DMS 273 treated with DMSO at 0.1 percent for 48 hours (cell line): Measurements from ENCODE around the gene ZNF221.

Experiments
- DNase-seq: peaks from one replicate; lab custom pipeline; 2025; lab: John Stamatoyannopoulos, UW

Gene ZNF221

DNA sequence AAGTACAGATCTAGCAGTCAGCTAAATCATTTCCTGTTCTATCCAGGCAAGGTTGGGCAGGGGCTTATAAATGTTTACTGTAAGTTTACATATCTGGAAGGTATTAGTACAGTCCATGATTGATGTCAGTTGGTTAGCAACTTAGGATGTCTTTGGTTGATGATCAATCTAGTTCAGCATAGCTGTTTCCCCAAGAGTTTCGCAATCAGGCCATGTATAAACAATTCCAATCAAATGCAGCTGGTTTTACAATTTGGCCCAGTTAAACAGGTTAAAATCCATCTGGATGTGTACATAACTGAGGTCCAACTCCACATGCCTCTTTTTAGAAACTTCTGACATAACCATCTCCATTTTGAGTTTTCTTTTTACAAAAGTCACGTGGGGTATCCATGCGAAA, 6.9 kb downstream of the ZNF221 start:
- no peak for DNase-seq

DNA sequence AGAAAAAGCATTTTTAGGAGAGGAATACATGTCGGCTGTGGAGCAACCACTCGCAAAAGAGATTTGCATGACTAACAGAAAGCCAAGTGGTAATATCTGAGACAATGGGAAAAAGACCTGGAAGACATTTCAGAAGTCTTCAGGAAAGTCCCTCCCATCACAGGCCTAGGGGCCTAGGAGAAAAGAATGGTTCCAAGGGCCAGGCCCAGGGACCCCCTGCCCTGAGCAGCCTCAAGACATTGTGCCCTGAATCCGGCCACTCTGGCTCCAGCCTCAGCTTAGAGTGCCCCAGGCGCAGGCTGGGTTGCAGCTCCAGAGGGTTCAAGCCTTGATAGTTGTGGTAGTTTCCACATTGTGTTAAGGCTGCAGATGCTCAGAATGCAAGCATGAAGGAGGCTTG, 9.4 kb downstream of the ZNF221 start:
- no peak for DNase-seq

DNA sequence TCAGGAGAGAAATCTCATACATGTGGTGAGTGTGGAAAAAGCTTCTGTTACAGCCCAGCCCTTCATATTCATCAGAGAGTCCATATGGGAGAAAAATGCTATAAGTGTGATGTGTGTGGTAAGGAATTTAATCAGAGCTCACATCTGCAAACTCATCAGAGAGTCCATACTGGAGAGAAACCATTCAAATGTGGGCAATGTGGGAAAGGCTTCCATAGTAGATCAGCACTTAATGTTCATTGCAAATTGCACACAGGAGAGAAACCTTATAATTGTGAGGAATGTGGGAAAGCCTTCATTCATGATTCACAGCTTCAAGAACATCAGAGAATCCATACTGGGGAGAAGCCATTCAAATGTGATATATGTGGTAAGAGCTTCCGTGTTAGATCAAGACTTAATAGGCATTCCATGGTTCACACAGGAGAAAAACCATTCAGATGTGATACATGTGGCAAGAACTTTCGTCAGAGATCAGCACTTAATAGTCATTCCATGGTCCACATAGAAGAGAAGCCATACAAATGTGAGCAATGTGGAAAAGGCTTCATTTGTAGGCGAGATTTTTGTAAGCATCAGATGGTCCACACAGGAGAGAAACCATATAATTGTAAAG, 15.2 kb downstream of the ZNF221 start:
- no peak for DNase-seq

DNA sequence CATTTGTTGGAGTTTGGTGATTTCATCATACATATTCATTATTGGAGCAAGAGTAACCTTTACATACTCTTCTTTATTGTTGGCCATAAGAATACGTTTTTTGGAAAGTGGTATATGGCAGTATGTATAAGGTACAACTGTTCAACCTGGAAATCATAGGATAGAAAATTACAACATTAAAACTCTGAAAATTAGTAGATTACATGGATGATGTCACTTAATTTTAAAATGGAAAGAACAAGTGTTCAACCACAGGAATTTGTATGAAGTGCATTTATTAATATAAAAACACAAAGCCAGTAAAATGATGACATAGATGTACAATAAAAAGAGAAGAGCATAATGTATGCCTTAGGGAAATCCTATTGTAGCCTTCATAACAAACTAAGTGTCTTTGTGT, 25.7 kb downstream of the ZNF221 start:
- no peak for DNase-seq

DNA sequence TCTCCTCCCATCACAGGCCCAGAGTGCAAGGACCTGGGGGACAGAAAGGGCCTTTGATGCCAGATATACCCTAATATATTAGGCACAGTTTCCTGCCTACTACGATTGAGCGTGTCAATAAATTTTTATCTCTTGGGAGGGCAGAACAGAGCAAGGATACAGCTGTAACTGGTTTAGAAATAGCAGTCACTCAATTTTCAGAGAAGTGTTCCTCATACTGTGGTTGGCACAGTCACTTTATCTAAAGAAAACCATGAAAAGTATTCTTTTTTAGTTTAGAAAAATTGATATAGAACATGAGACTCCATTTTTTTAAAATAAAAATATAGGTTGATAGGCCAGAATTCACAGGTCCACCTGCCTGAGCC, 32.5 kb downstream of the ZNF221 start:
- DNase-seq = no peak

DNA sequence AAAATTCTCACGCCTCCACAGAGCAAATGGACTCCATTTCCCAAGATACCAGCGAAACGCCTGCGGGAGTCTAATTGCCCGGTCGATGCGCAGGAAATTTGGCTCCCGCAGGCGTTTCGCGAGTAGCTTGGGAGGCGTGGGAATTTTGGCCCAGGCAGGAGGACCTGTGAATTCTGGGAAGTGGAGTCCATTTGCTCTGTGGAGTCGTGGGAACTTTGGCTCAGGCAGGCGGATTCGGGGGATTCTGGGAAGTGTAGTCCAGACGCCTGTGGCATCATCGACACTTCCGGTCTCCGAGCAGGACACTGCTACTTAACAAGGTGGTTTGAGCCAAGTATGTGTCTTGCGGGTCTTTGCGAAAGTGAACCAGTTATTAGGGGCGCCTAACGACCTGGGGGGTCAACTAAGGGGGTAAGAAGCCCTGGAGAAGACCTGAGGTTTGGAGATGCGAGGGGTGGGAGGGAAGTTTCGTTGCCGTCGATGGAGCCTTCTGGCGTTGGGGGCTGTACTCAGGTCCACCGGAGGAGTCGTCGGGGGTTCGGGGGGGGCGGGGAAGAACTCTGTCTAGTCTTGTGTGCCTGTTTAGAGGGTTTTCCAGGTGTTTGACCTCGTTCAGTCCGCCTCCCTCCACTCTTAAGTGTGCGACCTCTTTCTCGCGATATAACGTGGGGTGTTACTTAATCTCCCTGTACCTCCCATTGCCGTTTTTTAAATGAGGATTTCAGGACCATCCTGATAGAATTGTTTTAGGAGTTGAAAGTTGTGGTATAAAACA, 33.1 kb downstream of the ZNF221 start, which contains the start of gene ZNF155:
Gene ZNF155, plus strand, starts transcription at position 277 of the 775 bp plus-strand sequence. CDS start 4,356 bp downstream, outside the sequence.
- peak; percentile 96 for DNase-seq

DNA sequence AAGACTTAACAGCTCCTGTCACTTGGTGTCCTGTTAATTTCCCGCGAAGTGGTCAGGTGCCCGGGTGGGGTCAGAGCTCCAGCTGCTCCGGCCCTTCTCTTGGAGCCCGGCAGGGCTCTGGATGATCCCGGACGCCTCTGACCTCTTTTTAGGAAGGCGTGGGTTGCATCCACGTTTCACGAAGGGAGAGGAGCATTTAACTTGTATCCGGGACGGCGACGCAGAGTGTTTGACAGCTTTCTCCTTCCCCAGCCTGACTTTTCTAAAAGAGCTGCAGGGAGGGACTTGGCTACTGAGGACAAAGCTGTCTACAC, 33.6 kb downstream of the ZNF221 start:
- DNase-seq = no peak

DNA sequence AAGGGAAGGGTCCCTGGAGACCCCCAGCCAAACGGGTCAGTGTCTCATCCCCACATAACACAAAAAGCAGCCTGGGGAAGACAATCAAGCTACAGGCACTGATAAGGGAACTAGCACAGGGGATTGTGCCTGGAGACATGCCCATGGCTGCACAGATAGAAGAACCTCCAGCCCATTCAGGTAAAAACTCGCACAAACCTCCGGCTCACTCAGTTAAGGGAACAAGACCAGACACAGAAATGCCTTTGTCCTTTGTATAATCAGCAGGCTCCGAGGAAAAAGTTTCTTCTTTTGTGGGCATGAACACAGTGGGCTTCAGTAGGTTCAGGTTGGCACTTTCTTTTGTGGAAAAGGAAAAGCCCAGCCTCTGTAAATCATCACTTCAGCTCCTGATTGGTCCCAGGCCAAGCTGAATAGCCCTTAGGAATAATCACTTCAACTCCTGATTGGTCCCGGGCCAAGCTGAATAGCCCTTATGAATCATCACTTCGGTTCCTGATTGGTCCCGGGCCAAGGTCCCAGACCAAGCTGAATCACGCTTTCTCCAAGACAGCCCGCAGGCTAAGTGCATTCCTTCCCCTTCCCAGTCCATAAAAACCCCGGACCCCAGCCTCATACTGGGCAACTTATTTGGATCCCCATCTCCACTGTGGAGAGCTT, 46.7 kb downstream of the ZNF221 start:
- no peak for DNase-seq

DNA sequence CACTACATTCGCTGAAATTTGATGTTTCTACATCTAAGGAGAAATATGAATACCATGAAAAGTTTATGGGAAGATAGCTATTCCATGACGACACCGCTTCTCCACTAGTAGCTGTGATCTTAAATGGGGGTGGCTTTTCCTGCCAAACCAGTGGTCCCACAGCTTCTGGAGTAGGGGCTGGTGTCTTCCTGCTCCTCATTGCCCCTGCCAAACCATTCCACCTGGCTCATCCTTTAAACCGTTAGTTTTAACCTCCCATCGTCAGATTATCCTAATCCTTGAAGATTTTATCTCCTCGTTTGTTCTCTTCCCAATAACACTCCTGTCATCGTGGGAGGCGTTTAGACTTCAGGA, 51.2 kb downstream of the ZNF221 start:
- no peak for DNase-seq

DNA sequence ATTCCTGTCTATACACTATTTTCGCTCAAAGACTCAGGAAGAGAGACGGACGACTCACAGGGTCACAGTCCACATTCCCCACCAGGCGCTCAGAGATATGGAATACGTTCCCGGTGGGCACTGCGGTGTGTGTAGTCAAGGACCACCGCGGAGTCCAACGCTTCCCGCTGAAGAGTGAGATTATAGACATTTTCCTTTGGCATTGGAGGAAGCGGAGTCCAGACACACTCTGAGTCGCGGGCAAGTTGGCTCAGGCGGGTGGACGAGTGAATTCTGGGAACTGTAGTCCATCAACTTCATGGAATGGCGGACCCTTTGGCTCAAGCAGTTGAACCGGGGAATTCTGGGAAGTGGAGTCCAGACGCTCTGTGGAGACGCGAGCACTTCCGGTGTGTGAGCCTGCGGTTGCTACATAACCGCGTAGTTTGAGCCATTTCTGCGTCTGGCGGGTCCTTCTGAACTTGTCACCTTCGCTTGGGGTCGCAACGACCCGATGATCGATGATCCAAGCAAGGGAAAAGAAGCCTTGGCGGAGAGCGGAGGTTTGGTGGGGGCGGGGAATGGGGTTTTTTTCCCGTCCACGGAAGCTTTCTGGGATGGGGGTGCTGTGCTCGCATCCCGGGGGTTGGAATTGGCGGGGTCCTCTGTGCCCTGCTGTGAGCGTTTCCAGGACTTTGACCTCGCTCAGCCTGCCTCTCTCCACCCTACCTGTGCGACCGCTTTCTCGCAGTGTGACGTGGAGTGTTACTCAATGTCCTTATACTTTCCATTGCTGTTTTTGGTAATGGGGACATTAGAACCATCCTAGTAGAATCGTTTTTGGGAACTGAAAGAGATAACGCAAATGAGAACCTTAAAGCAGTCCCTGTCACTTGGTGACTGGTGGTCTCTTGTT, 51.8 kb downstream of the ZNF221 start, which contains the start of gene ZNF230:
Gene ZNF230, plus strand, starts transcription at position 392 of the 895 bp plus-strand sequence. CDS start 4,122 bp downstream, outside the sequence.
- peak; percentile 93 for DNase-seq

DNA sequence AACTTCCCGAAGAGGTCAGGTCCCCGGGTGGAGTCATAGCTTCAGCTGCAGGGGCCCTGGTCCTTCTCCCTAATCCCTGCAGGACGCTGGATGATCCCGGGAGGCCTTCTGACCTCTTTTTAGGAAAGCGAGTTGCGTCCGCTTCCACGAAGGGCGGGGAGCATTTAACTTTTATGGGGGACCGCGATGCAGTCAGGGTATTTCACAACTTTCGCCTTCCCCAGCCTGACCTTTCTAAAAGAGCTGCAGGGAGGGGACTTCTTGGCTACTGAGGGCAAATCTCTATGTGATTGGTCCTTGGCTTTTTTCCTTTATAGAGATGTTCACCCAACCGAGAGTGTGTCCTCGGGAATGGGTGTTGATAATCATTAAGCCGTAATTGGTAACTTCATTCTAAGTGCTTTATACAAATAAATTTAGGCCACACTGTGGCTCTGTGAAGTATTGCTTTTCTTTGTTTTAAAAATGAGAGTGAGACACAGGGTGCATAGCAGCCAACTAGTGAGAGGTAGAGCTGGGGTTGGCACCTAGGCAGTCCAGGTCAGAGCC, 52.5 kb downstream of the ZNF221 start:
- DNase-seq = no peak

DNA sequence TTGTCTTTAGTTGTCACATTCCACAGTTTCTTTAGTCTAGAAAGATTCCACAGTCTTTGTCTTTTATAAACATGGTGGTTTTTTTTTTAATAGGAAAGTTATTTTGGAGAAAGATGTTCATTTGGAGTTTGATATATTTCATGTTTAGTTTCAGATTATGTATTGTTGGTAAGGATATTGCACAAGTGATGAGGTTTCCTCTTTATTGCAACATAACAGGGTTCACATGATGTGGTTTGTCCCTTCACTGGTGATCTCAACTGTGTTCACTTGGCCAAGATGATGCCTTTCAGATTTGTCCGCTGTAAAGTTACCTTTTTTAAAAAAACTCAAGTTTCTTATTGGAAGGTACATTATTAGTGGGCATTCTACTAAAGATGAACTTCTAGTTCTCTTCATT, 54.9 kb downstream of the ZNF221 start:
- DNase-seq = no peak

DNA sequence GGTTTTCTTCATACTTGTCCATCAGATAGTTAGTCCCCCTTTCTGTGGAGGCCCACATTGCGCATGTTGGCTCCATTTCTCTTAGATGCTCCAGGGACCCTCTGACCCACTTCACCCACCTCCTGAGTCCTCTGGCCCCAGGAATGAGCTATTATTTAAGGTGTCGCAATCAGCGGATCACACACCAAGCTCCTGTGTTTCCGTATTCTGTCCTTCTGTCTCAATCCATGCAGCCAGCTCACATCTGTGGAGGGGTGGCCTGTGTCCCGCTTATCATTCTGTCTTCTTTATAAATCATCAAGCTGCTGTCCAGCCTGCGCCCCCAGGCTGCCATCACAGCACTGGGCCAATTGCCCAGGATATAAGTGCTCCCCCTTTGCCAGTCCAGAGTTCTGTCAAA, 56.4 kb downstream of the ZNF221 start:
- no peak for DNase-seq

DNA sequence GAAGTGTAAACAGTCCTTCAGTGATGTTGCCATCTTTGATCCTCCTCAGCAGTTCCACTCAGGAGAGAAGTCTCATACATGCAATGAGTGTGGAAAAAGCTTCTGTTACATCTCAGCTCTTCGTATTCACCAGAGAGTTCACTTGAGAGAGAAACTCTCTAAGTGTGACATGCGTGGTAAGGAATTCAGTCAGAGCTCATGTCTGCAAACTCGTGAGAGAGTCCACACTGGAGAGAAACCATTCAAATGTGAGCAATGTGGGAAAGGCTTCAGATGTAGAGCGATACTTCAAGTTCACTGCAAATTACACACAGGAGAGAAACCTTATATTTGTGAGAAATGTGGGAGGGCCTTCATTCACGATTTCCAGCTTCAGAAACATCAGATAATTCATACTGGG, 59.4 kb downstream of the ZNF221 start:
- DNase-seq = no peak
